WTC11 (cell line): ENCODE data around the gene PRKG2. TPM values are rescaled to one million over a fixed set of nuclear protein-coding genes. Genes with fewer than 3 reads are reported as not detected.

Source experiments
- ATAC-seq: fragments of 200-7000 bp; cut with Tn5 transposase; 2 replicates; pipeline ENCODE4 v1.10.0; 2021; ENCODE audit warnings: mild to moderate bottlenecking, moderate library complexity
- CTCF ChIA-PET: fragments of 300-600 bp; sonication (Branson Sonifier 250); formaldehyde crosslinking; loops from one replicate; lab custom pipeline; 2021; ENCODE audit warnings: antibody characterized with exemption; lab: Charles Lee
- POLR2A ChIA-PET: fragments of 350-600 bp; sonication (Branson Sonifier 250); formaldehyde crosslinking; loops from one replicate; lab custom pipeline; 2021; ENCODE audit warnings: antibody characterized with exemption; lab: Charles Lee
- DNase-seq: peaks from one replicate; pipeline ENCODE4 v3.0.0; 2021; ENCODE audit warnings: low spot score
- H3K27ac Mint-ChIP-seq: 2 replicates; pipeline ENCODE4 v1.8.0; 2021; ENCODE audit warnings: mixed read lengths
- H3K27me3 Mint-ChIP-seq: 2 replicates; pipeline ENCODE4 v1.8.0; 2021; ENCODE audit warnings: low read depth, mild to moderate bottlenecking, moderate library complexity, mixed read lengths
- H3K36me3 Mint-ChIP-seq: 2 replicates; pipeline ENCODE4 v1.8.0; 2021; ENCODE audit warnings: mixed read lengths
- H3K4me1 Mint-ChIP-seq: 2 replicates; pipeline ENCODE4 v1.8.0; 2022; ENCODE audit warnings: mixed read lengths
- H3K4me3 Mint-ChIP-seq: 2 replicates; pipeline ENCODE4 v1.8.0; 2021; ENCODE audit warnings: mild to moderate bottlenecking, moderate library complexity, mixed read lengths
- H3K9me3 Mint-ChIP-seq: 2 replicates; pipeline ENCODE4 v1.8.0; 2021; ENCODE audit warnings: mixed read lengths
- CBFB ChIP-seq: sonication (generic); formaldehyde crosslinking; IDR thresholded peaks from 2 replicates; pipeline ENCODE4 v1.8.1; 2022; ENCODE audit warnings: mild to moderate bottlenecking, low read depth, missing genetic modification reagents
- GTF2I ChIP-seq: fragments of 250-450 bp; sonication (Bioruptor Pico); conservative IDR thresholded peaks from 2 replicates; pipeline ENCODE4 v1.4.0; 2021; ENCODE audit warnings: mild to moderate bottlenecking
- NFE2L1 ChIP-seq: sonication (generic); formaldehyde crosslinking; IDR thresholded peaks from 2 replicates; pipeline ENCODE4 v1.8.1; 2023; ENCODE audit warnings: missing genetic modification reagents
- NR3C1 ChIP-seq: sonication (generic); formaldehyde crosslinking; conservative IDR thresholded peaks from 2 replicates; pipeline ENCODE4 v1.8.1; 2023; ENCODE audit warnings: low read depth, mild to moderate bottlenecking, missing genetic modification reagents
- PRRX2 ChIP-seq: fragments of 250-450 bp; sonication (Bioruptor Pico); IDR thresholded peaks from 2 replicates; pipeline ENCODE4 v1.8.0; 2021; ENCODE audit warnings: mild to moderate bottlenecking
- TEAD4 ChIP-seq: sonication (generic); formaldehyde crosslinking; IDR thresholded peaks from 2 replicates; pipeline ENCODE4 v1.8.0; 2022; ENCODE audit warnings: mild to moderate bottlenecking, missing genetic modification reagents
- TP53 ChIP-seq: sonication (generic); formaldehyde crosslinking; IDR thresholded peaks from 2 replicates; pipeline ENCODE4 v1.8.1; 2023; ENCODE audit warnings: mild to moderate bottlenecking, missing genetic modification reagents
- ZNF317 ChIP-seq: sonication (generic); formaldehyde crosslinking; IDR thresholded peaks from 2 replicates; pipeline ENCODE4 v1.8.1; 2023; ENCODE audit warnings: low read depth, mild to moderate bottlenecking, moderate library complexity, missing genetic modification reagents, borderline replicate concordance
- total RNA-seq: library from RNA; stranded (reverse); gene quantifications from 3 replicates; pipeline ENCODE4 v1.2.3, GENCODE V29; 2021
- TF ChIP-seq, protein P1 (sequence below): sonication (generic); formaldehyde crosslinking; IDR thresholded peaks from 2 replicates; pipeline ENCODE4 v1.8.0; 2023; ENCODE audit warnings: missing genetic modification reagents, mild to moderate bottlenecking, borderline replicate concordance
- TF ChIP-seq, protein P2 (sequence below): sonication (generic); formaldehyde crosslinking; IDR thresholded peaks from 2 replicates; pipeline ENCODE4 v1.8.1; 2022; ENCODE audit warnings: mild to moderate bottlenecking, moderate library complexity, missing genetic modification reagents
- TF ChIP-seq, protein P3 (sequence below): fragments of 250-450 bp; sonication (Bioruptor Pico); IDR thresholded peaks from 2 replicates; pipeline ENCODE4 v1.9.0; 2021; ENCODE audit warnings: mild to moderate bottlenecking
- TF ChIP-seq, protein P4 (sequence below): sonication (generic); formaldehyde crosslinking; IDR thresholded peaks from 2 replicates; pipeline ENCODE4 v1.8.0; 2023; ENCODE audit warnings: mild to moderate bottlenecking, missing genetic modification reagents
- TF ChIP-seq, protein P5 (sequence below): sonication (generic); formaldehyde crosslinking; IDR thresholded peaks from 2 replicates; pipeline ENCODE4 v1.8.1; 2023; ENCODE audit warnings: mild to moderate bottlenecking, moderate library complexity, missing genetic modification reagents

Gene PRKG2
- total RNA-seq, 1 experiment from 2014 or later, result 2.7 TPM

DNA sequence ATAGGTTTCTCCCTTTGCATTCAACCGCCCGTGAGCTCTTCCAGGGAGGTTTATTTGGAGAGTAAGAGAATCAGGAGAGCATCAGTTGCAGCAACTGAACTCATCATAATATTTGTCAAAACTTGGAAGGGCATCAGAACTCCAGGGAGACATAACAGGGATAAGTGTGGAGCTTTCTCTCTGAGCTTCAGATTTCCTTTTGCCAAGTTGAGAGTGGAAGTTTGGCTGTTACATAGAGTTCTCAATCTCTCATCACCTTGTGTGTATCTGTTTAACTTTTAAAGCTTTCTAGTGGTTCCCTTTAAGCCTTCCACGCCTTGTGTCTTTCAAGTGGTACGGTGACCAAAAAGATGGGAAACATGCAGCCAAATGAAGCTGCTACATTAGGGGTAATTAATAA lies 165.7 kb downstream of the PRKG2 start:
- H3K4me3 Mint-ChIP-seq, result no peak overlapping the region
- POLR2A ChIA-PET, result no interaction called here

GRCh38 chr4:81042578-81043365 lies 172.2 kb downstream of the PRKG2 start:
- no peak for ATAC-seq
- ChIA-PET CTCF (interaction anchor here (0.9 to 4.2 kb wide), 5 partner anchors 9 to 686 kb away, joined by 3 to 39 read pairs (median 4); no protein-coding TSS in a partner anchor), POLR2A (no interaction called here)
- DNase-seq, result no peak
- TF ChIP-seq, protein P1, sequence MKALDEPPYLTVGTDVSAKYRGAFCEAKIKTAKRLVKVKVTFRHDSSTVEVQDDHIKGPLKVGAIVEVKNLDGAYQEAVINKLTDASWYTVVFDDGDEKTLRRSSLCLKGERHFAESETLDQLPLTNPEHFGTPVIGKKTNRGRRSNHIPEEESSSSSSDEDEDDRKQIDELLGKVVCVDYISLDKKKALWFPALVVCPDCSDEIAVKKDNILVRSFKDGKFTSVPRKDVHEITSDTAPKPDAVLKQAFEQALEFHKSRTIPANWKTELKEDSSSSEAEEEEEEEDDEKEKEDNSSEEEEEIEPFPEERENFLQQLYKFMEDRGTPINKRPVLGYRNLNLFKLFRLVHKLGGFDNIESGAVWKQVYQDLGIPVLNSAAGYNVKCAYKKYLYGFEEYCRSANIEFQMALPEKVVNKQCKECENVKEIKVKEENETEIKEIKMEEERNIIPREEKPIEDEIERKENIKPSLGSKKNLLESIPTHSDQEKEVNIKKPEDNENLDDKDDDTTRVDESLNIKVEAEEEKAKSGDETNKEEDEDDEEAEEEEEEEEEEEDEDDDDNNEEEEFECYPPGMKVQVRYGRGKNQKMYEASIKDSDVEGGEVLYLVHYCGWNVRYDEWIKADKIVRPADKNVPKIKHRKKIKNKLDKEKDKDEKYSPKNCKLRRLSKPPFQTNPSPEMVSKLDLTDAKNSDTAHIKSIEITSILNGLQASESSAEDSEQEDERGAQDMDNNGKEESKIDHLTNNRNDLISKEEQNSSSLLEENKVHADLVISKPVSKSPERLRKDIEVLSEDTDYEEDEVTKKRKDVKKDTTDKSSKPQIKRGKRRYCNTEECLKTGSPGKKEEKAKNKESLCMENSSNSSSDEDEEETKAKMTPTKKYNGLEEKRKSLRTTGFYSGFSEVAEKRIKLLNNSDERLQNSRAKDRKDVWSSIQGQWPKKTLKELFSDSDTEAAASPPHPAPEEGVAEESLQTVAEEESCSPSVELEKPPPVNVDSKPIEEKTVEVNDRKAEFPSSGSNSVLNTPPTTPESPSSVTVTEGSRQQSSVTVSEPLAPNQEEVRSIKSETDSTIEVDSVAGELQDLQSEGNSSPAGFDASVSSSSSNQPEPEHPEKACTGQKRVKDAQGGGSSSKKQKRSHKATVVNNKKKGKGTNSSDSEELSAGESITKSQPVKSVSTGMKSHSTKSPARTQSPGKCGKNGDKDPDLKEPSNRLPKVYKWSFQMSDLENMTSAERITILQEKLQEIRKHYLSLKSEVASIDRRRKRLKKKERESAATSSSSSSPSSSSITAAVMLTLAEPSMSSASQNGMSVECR, result no peak
- no peak for TF ChIP-seq GTF2I (CRISPR knock-in tag)
- TF ChIP-seq, protein P2, sequence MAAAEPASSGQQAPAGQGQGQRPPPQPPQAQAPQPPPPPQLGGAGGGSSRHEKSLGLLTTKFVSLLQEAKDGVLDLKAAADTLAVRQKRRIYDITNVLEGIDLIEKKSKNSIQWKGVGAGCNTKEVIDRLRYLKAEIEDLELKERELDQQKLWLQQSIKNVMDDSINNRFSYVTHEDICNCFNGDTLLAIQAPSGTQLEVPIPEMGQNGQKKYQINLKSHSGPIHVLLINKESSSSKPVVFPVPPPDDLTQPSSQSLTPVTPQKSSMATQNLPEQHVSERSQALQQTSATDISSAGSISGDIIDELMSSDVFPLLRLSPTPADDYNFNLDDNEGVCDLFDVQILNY (CRISPR knock-in tag), result no peak
- no peak for TF ChIP-seq NFE2L1 (CRISPR knock-in tag)
- TF ChIP-seq, protein P3, sequence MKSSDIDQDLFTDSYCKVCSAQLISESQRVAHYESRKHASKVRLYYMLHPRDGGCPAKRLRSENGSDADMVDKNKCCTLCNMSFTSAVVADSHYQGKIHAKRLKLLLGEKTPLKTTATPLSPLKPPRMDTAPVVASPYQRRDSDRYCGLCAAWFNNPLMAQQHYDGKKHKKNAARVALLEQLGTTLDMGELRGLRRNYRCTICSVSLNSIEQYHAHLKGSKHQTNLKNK (CRISPR knock-in tag), result no peak
- TF ChIP-seq, protein P4, sequence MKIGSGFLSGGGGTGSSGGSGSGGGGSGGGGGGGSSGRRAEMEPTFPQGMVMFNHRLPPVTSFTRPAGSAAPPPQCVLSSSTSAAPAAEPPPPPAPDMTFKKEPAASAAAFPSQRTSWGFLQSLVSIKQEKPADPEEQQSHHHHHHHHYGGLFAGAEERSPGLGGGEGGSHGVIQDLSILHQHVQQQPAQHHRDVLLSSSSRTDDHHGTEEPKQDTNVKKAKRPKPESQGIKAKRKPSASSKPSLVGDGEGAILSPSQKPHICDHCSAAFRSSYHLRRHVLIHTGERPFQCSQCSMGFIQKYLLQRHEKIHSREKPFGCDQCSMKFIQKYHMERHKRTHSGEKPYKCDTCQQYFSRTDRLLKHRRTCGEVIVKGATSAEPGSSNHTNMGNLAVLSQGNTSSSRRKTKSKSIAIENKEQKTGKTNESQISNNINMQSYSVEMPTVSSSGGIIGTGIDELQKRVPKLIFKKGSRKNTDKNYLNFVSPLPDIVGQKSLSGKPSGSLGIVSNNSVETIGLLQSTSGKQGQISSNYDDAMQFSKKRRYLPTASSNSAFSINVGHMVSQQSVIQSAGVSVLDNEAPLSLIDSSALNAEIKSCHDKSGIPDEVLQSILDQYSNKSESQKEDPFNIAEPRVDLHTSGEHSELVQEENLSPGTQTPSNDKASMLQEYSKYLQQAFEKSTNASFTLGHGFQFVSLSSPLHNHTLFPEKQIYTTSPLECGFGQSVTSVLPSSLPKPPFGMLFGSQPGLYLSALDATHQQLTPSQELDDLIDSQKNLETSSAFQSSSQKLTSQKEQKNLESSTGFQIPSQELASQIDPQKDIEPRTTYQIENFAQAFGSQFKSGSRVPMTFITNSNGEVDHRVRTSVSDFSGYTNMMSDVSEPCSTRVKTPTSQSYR (CRISPR knock-in tag), result no peak
- TF ChIP-seq CBFB (CRISPR knock-in tag), result no peak
- no peak for TF ChIP-seq NR3C1
- TF ChIP-seq TEAD4 (CRISPR knock-in tag), result no peak
- TF ChIP-seq TP53, result no peak
- TF ChIP-seq, protein P5, sequence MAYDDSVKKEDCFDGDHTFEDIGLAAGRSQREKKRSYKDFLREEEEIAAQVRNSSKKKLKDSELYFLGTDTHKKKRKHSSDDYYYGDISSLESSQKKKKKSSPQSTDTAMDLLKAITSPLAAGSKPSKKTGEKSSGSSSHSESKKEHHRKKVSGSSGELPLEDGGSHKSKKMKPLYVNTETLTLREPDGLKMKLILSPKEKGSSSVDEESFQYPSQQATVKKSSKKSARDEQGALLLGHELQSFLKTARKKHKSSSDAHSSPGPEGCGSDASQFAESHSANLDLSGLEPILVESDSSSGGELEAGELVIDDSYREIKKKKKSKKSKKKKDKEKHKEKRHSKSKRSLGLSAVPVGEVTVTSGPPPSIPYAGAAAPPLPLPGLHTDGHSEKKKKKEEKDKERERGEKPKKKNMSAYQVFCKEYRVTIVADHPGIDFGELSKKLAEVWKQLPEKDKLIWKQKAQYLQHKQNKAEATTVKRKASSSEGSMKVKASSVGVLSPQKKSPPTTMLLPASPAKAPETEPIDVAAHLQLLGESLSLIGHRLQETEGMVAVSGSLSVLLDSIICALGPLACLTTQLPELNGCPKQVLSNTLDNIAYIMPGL (CRISPR knock-in tag), result no peak
- no peak for TF ChIP-seq ZNF317
- Mint-ChIP-seq H3K4me3 (no peak overlapping the region), H3K27ac (no peak overlapping the region), H3K9me3 (no peaks in the 10 kb centered on the region), H3K36me3 (no peaks in the 10 kb centered on the region), H3K4me1 (peaks cover 15% of the 10 kb centered on the region), H3K27me3 (no peaks in the 10 kb centered on the region)

More for the DNA sequence above, 165.7 kb downstream of the PRKG2 start:
- TF ChIP-seq PRRX2, result no peak
- Mint-ChIP-seq H3K4me1 (peaks cover 10% of the 10 kb centered on the region), H3K27me3 (no peaks in the 10 kb centered on the region), H3K36me3 (no peaks in the 10 kb centered on the region), H3K27ac (no peak overlapping the region), H3K9me3 (no peaks in the 10 kb centered on the region)
- DNase-seq (no peak), ATAC-seq (no peak)
- CTCF ChIA-PET, result interaction anchor here (0.9 to 2.8 kb wide), 3 partner anchors 10 to 687 kb away, joined by 3 to 11 read pairs (median 8); no protein-coding TSS in a partner anchor
